ENCODE data around the gene EPHB1. TPM values are rescaled to one million over a fixed set of nuclear protein-coding genes. Genes with fewer than 3 reads are reported as not detected.

Gene EPHB1
- total and polyA plus RNA-seq, 2 donors (not counting 3 experiments of a cell fraction or from before 2014, with no cell fraction given): 1.3 to 5.2 TPM

DNA sequence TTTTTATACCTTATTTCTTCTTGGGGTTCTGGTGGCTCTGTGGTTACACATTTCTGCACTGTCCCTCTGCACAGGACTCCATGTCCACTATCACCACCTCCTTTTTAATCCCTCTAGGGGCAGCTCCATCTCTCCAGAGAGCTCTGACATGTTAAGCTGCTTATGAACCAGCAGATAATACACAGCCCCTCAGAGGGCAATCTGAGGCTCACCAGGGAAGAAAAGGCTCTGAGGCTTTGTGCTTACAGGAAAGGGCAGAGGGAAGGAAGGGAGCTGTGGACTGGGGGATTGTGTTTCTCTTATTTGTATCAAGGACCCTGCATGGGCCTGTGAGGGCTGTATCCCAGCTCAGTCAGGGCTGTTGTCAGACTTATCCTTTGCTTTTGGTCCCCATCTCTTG lies 164.5 kb downstream of the EPHB1 start:
- Histone ChIP-seq H3K79me2 (ENCODE audit: control insufficient read depth, insufficient read depth, low read length) (no peaks in the 10 kb centered on the region), H3K9ac (replicated peaks; ENCODE audit: extremely low read depth, insufficient read depth, low read length) (no peak overlapping the region), H3K9me3 (replicated peaks; ENCODE audit: control insufficient read depth, insufficient read depth, low read length) (no peaks in the 10 kb centered on the region), H2AFZ (ENCODE audit: low read depth, low read length) (no peak overlapping the region), H3K4me2 (ENCODE audit: insufficient read depth, low read length) (no peak overlapping the region), H3K9me1 (replicated peaks; ENCODE audit: control insufficient read depth, extremely low read depth, insufficient read depth, low read length) (no peaks in the 10 kb centered on the region), H3K27me3 (ENCODE audit: control insufficient read depth in 2 of 2, insufficient read depth in 2 of 2, low read length in 2 of 2) (no peaks in the 10 kb centered on the region), H3K4me3 (replicated peaks in 1 of 3; ENCODE audit: insufficient read depth in 1 of 3, low read depth in 1 of 3, low read length in 3 of 3) (no peak overlapping the region), H4K20me1 (replicated peaks; ENCODE audit: control insufficient read depth, extremely low read depth, insufficient read depth, low read length) (no peaks in the 10 kb centered on the region), H3K4me1 (ENCODE audit: control insufficient read depth, extremely low read depth, insufficient read depth, low read length) (no peaks in the 10 kb centered on the region), H3K27ac (ENCODE audit: insufficient read depth, low read depth, low read length) (no peak overlapping the region), H3K36me3 (ENCODE audit: control insufficient read depth in 2 of 2, extremely low read depth in 1 of 2, insufficient read depth in 2 of 2, low read length in 2 of 2) (no peaks in the 10 kb centered on the region)
- no peak for FAIRE-seq
- ChIA-PET POLR2A (no interaction called here), CTCF (no interaction called here)
- intact Hi-C loops (cut with micrococcal nuclease) (no loop called here), dilution Hi-C loops (cut with MboI; ENCODE audit: extremely low pct_ligation_motif_present, low sequenced_read_pairs) (no loop called here)
- no peak for DNase-seq (ENCODE audit: low read depth, low spot score)
- TF ChIP-seq GATA2 (IDR thresholded peaks at IDR 0.05; ENCODE audit: insufficient read depth, insufficient read length, low read depth, low read length): no peak
- TF ChIP-seq FOS (IDR thresholded peaks at IDR 0.05; ENCODE audit: borderline replicate concordance, insufficient read depth, low read length): no peak
- TF ChIP-seq EZH2 (IDR thresholded peaks at IDR 0.05; ENCODE audit: borderline replicate concordance, low read depth, low read length, severe bottlenecking): no peak
- TF ChIP-seq JUN (IDR thresholded peaks at IDR 0.05; ENCODE audit: borderline replicate concordance, insufficient read depth, insufficient read length, low read depth): no peak
- TF ChIP-seq, protein P1, sequence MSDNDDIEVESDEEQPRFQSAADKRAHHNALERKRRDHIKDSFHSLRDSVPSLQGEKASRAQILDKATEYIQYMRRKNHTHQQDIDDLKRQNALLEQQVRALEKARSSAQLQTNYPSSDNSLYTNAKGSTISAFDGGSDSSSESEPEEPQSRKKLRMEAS (IDR thresholded peaks at IDR 0.05; ENCODE audit: insufficient read depth, insufficient read length): no peak
- no peak for TF ChIP-seq POLR2A (IDR thresholded peaks at IDR 0.05; ENCODE audit: low read depth, low read length)
- BruUV-seq (replicated peaks): no TSS peak

DNA sequence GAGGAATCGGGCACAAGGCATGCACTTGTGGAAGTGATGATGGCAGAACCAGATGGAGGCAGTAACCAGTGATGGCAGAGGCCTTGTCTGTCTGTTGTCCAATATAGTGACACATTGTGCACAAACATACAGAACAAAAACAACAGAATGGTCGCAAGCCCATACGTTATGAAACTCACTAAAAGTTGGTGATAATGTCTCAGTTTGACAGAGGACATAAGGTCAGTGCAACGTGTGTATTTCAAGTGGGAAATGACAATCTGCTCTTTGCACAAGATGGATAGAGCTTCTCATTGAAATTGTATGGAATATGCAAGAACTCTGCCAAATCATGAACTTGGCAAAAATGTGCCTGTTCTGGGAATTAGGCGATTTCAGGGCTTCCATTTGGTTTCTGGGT lies 169.2 kb downstream of the EPHB1 start:
- CTCF ChIA-PET: no interaction called here
- TF ChIP-seq, protein P2, sequence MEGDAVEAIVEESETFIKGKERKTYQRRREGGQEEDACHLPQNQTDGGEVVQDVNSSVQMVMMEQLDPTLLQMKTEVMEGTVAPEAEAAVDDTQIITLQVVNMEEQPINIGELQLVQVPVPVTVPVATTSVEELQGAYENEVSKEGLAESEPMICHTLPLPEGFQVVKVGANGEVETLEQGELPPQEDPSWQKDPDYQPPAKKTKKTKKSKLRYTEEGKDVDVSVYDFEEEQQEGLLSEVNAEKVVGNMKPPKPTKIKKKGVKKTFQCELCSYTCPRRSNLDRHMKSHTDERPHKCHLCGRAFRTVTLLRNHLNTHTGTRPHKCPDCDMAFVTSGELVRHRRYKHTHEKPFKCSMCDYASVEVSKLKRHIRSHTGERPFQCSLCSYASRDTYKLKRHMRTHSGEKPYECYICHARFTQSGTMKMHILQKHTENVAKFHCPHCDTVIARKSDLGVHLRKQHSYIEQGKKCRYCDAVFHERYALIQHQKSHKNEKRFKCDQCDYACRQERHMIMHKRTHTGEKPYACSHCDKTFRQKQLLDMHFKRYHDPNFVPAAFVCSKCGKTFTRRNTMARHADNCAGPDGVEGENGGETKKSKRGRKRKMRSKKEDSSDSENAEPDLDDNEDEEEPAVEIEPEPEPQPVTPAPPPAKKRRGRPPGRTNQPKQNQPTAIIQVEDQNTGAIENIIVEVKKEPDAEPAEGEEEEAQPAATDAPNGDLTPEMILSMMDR (IDR thresholded peaks at IDR 0.05; ENCODE audit: extremely low read depth in 1 of 2, insufficient read depth in 1 of 2, low read depth in 1 of 2, low read length in 2 of 2): no peak
- no peak for TF ChIP-seq JUN (IDR thresholded peaks at IDR 0.05; ENCODE audit: borderline replicate concordance, insufficient read depth, insufficient read length, low read depth)
- TF ChIP-seq GATA2 (IDR thresholded peaks at IDR 0.05; ENCODE audit: insufficient read depth, insufficient read length, low read depth, low read length): no peak
- no peak for TF ChIP-seq POLR2AphosphoS5 (IDR thresholded peaks at IDR 0.05; ENCODE audit: insufficient read depth, low read depth, low read length)
- no peak for TF ChIP-seq MYC (IDR thresholded peaks at IDR 0.05; ENCODE audit: low read depth, low read length)
- no peak for TF ChIP-seq POLR2A (IDR thresholded peaks at IDR 0.05; ENCODE audit: low read depth, low read length)
- no peak for TF ChIP-seq EZH2 (IDR thresholded peaks at IDR 0.05; ENCODE audit: borderline replicate concordance, low read depth, low read length, severe bottlenecking)
- TF ChIP-seq, protein P1 (IDR thresholded peaks at IDR 0.05; ENCODE audit: insufficient read depth, insufficient read length): no peak
- TF ChIP-seq FOS (IDR thresholded peaks at IDR 0.05; ENCODE audit: borderline replicate concordance, insufficient read depth, low read length): no peak

More for the DNA sequence above, 169.2 kb downstream of the EPHB1 start:
- no peak overlapping the region for H2AFZ ChIP-seq (ENCODE audit: low read depth, low read length)
- H3K27me3 ChIP-seq (ENCODE audit: control insufficient read depth in 2 of 2, insufficient read depth in 2 of 2, low read length in 2 of 2): no peaks in the 10 kb centered on the region
- H3K27ac ChIP-seq (ENCODE audit: insufficient read depth, low read depth, low read length): no peak overlapping the region
- no peaks in the 10 kb centered on the region for H3K79me2 ChIP-seq (ENCODE audit: control insufficient read depth, insufficient read depth, low read length)
- FAIRE-seq (no peak), DNase-seq (ENCODE audit: low read depth, low spot score) (no peak)
- no peak overlapping the region for H3K4me3 ChIP-seq (replicated peaks in 1 of 3; ENCODE audit: insufficient read depth in 1 of 3, low read depth in 1 of 3, low read length in 3 of 3)
- no peak overlapping the region for H3K4me2 ChIP-seq (ENCODE audit: insufficient read depth, low read length)
- no peaks in the 10 kb centered on the region for H3K36me3 ChIP-seq (ENCODE audit: control insufficient read depth in 2 of 2, extremely low read depth in 1 of 2, insufficient read depth in 2 of 2, low read length in 2 of 2)
- dilution Hi-C loops (cut with MboI; ENCODE audit: extremely low pct_ligation_motif_present, low sequenced_read_pairs): no loop called here
- POLR2A ChIA-PET: no interaction called here
- H3K9ac ChIP-seq (replicated peaks; ENCODE audit: extremely low read depth, insufficient read depth, low read length): no peak overlapping the region
- no peaks in the 10 kb centered on the region for H3K4me1 ChIP-seq (ENCODE audit: control insufficient read depth, extremely low read depth, insufficient read depth, low read length)
- no peaks in the 10 kb centered on the region for H3K9me1 ChIP-seq (replicated peaks; ENCODE audit: control insufficient read depth, extremely low read depth, insufficient read depth, low read length)
- H4K20me1 ChIP-seq (replicated peaks; ENCODE audit: control insufficient read depth, extremely low read depth, insufficient read depth, low read length): no peaks in the 10 kb centered on the region
- intact Hi-C loops (cut with micrococcal nuclease): no loop called here
- H3K9me3 ChIP-seq (replicated peaks; ENCODE audit: control insufficient read depth, insufficient read depth, low read length): no peaks in the 10 kb centered on the region
- no TSS peak for BruUV-seq (replicated peaks)
